Retinal pigment epithelial cell (primary cell): ENCODE measurements around the gene SPRR2E.

Experiments used
- DNase-seq: peaks from one replicate; pipeline ENCODE4 v3.0.0-alpha.2; 2010; ENCODE audit warnings: low read depth
- H3K4me3 ChIP-seq: 2 replicates; pipeline ENCODE4 v1.5.1; 2011; ENCODE audit warnings: mild to moderate bottlenecking, low read length, control low read depth, moderate library complexity
- TF ChIP-seq, protein P1 (sequence below): conservative IDR thresholded peaks from 2 replicates; pipeline ENCODE4 v1.5.1; 2011; ENCODE audit warnings: low read depth, low read length, control low read depth, inconsistent platforms

Gene SPRR2E

DNA sequence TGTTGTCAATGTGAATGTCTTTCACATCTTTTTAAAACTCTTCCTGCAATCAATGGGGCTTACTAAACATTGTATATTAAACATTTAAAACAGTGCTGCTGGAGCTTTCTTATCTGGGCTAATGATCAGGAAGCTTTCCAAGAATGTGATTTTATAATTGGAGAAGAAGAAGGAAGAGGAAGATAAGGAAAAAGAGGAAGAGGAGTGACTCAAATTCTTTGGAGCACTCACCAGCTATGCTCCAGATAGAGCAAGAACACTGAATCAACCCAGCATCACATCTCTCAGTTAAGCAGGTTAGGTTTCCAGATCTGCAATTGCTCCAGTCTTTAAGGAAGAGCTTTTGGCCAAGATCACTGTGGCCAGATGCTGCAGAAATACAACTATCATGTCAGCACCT lies 1.4 kb upstream of the SPRR2E start:
- no peak overlapping the region for H3K4me3 ChIP-seq
- DNase-seq, result no peak
- TF ChIP-seq, protein P1, sequence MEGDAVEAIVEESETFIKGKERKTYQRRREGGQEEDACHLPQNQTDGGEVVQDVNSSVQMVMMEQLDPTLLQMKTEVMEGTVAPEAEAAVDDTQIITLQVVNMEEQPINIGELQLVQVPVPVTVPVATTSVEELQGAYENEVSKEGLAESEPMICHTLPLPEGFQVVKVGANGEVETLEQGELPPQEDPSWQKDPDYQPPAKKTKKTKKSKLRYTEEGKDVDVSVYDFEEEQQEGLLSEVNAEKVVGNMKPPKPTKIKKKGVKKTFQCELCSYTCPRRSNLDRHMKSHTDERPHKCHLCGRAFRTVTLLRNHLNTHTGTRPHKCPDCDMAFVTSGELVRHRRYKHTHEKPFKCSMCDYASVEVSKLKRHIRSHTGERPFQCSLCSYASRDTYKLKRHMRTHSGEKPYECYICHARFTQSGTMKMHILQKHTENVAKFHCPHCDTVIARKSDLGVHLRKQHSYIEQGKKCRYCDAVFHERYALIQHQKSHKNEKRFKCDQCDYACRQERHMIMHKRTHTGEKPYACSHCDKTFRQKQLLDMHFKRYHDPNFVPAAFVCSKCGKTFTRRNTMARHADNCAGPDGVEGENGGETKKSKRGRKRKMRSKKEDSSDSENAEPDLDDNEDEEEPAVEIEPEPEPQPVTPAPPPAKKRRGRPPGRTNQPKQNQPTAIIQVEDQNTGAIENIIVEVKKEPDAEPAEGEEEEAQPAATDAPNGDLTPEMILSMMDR, result no peak

DNA sequence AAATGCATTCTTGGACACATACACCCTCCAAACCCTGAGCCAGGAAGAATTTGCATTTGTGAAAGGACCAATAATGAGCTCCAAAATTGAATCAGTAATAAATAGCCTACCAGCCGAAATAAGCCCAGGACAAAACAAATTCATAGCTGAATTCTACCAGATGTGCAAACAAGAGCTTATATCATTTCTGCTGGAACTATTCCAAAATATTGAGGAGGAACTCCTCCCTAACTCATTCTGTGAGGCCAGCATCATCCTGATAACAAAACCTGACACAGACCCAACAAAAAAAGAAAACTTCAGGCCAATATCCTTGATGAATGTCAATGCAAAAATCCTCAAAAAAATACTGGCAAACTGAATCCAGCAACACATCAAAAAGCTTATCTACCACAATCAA lies 6.7 kb downstream of the SPRR2E start:
- H3K4me3 ChIP-seq, result no peak overlapping the region
- TF ChIP-seq, protein P1, result no peak
- no peak for DNase-seq

DNA sequence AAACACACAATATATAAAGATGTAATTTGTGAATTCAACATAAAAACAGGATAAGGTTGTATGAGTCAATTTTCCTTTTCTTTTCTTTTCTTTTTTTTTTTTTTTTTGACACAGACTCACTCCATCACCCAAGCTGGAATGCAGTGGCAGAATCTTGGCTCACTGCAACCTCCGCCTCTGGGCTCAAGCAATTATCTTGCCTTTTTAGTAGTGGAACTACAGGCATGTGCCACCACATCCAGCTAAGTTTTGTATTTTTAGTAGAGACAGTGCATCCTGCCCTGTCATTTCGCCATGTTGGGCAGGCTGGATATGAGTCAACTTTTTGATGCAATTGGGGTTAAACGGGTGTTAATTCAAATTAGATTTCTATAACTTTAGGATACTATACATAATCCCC lies 12.6 kb downstream of the SPRR2E start:
- no peak for DNase-seq
- TF ChIP-seq, protein P1, result no peak
- no peak overlapping the region for H3K4me3 ChIP-seq

DNA sequence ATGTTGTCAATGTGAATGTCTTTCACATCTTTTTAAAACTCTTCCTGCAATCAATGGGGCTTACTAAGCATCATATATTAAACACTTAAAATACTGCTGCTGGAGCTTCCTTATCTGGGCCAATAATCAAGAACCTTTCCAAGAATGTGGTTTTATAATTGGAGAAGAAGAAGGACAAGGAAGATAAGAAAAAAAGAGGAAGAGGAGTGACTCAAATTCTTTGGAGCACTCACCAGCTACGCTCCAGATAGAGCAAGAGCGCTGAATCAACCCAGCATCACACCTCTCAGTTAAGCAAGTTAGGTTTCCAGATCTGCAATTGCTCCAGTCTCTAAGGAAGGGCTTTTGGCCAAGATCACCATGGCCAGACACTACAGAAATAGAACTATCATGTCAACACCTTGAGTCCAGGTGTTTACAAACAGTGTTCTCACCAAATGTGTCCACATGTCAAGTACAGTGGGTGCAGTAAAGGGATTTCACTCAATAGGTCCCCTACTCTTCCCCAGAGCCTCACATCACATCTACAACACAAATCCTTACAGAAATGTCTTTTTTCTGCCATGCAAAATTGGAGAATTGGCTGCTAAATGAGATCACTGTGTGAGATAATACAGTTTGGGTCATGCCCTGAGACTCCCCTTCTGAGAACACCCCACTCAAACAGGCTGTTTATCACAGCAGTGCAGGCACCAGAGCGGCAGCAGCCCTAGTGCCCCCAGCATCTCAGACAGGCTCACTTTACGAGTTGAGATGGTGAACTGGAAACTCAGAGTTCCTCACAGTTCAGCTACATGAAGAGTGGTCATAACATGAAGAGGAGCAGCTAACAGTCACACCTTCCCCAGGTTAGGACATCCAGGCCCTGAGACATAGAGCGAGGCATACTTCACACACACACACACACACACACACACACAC lies 21.3 kb downstream of the SPRR2E start:
- H3K4me3 ChIP-seq, result no peak overlapping the region
- no peak for DNase-seq
- TF ChIP-seq, protein P1, result no peak

DNA sequence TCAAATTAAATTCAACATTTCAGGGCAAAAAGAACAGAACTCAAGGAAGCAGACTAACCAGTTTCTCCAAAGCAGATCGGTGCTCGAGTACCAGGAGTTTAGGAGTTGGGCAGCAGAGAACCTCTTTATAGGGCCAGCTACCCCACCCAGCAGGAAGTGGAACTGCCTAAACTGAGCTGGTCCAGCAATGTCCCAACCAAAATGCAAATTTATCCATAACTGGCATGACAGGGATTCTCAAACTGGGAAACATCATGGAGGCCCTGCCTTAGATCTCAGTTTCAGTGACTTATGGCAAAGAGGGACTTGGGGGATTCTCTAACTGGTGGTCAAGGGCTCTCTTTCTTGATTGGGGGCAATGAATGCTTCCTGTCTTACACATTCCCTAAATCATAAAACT lies 22.8 kb downstream of the SPRR2E start, which contains the start of gene SPRR2B:
SPRR2B (minus strand) TSS at position 101 of the 400 bp plus-strand sequence. CDS start 772 bp downstream, outside the sequence.
- no peak within 1 kb of the TSS for H3K4me3 ChIP-seq
- TF ChIP-seq, protein P1, result no peak
- DNase-seq, result no peak

DNA sequence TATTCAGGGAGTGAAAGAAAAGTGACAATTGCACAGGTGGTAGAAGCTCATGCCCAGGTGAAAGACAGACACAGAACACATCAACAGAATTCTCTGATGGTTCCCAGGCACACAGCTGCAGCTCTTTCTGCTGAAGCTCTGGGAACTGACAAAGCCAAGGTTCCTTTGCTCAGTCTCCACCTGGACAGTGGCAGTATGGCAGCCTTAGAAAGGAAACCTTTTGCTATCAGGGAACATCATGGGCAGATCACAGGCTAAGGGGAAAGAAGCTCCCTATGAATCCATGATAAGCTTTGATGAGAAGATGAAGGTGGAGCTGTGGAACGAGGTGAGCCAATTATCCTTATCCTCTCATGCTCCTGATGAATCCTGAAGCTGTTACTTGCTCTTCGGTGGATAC lies 24.1 kb downstream of the SPRR2E start:
- TF ChIP-seq, protein P1, result no peak
- DNase-seq, result no peak
- H3K4me3 ChIP-seq, result no peak overlapping the region
